NCI-H2107 treated with DMSO at 0.1 percent for 48 hours (cell line): ENCODE measurements around the gene MITF.

ENCODE experiments used
- DNase-seq: peaks from one replicate; lab custom pipeline; 2025; ENCODE audit not compliant: unreplicated experiment; lab: John Stamatoyannopoulos, UW

The MITF gene

GRCh38 chr3:70000028-70000410 is 260.8 kb downstream of the MITF start:
- DNase-seq = no peak

DNA sequence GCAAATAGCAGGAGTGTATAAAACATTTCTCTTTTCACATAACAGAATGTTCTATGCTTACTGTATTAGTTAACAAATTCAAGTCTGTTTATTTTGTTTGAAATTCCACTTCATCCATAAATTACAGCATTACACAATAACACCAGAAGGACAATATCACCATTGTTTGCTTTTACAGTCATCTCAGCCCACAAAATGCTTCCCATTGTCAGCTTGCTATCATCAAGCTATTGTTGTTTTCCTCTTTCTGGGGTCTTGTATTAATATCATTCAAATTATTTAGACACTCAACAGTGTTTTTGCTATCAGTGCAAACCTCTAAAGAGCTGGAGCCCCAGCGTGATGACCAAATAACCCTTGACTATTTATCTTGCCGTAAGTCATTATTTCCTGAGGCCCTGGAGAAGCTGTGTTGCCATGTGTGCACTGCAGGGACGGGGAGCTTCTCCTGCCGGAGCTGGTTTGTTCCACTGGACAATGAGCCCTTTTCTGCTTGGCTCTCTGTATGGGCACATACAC is 261.4 kb downstream of the MITF start:
- no peak for DNase-seq

DNA sequence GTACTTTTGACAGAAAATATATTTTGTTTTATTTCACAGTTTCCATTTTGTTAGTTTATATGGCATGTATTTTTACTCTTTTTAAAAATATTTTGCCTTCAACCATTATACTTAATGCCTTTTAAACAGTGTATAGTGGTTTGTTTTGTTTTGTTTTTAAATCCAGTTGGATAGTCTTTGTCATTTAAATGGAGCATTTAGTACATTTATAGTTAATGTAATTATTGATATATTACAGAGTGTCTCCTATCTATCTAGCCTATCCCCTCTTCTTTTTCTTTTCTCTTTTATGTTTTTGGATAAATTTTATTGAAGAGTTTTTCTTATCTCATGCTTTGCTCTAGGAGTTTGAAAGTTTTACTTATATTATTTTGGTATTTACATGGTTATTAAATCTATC is 263.9 kb downstream of the MITF start:
- no peak for DNase-seq

DNA sequence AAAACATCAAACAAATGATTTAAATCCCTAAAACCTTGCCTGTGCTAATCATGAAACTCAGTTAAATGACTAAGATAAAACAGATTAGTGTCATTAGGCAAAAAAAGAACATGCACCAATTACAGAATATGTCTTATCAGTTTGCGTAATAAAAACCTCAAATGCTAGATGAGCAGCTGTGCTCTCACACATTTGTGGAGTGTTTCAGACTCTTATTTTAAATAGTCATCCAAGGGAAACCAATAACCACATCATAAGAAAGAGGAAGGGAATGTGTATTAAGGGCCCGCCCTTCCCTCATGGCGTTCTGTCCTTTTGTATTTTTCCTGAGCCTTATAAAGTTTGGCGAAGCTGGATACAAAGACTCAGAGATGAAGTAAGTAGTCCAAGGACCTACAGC is 266.8 kb downstream of the MITF start:
- no peak for DNase-seq

DNA sequence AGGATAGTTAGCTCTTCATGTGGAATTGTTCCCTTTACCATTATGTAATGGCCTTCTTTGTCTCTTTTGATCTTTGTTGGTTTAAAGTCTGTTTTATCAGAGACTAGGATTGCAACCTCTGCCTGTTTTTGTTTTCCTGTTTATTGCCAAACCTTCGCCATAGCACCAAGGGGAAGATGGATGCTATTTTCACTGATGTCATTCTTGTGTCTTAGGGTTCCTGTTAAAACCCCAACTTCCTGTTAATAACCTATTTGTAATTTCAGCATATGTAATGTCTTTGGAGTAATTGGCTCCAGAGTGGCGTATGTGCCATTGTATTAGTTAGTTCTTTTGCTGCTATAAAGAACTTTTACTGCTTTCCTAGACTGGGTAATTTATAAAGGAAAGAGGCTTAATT is 271.1 kb downstream of the MITF start:
- no peak for DNase-seq

- DNase-seq = no peak
Measured at GRCh38 chr3:70011582-70011981, 272.3 kb downstream of the MITF start.
